ENCODE data around the gene GNL2. TPM values are rescaled to one million over a fixed set of nuclear protein-coding genes. Genes with fewer than 3 reads are reported as not detected.
"Not testable (repeated sequence)": the region's sequence is repeated elsewhere in the genome, so short reads cannot be mapped to it uniquely, and the experiment has no call there.

Gene GNL2
- total RNA-seq, 3 donors from 2014 or later, result 131 to 144 (median 137) TPM

DNA sequence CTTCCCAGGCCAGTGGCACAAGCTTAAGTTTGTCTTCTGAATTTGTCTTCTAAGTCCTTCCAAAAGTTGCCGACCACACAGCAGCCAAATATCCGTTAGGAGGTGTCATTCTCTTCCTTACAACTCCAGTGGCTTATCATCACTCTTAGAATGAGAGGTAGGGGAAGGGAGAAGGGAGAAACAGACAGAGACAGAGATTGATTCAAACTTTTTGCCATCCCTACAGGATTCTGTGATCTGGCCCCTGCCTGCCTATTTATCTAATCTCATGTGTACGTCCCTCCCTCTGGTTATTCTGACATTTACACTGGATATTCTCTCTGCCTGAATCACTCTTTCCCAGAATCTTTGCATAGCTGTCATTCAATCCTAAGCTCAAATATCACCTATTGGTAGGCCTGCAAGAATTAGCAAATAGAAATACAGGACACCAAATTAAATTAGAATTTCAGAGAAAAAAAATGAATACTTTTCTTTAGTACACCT, 488 bp upstream of the GNL2 start:
- peak in 1 of 2 donors; percentile 0 for ATAC-seq
- DNase-seq, result no peak
- Mint-ChIP-seq H3K4me3 (peak overlapping the region; percentile 100), H3K36me3 (ENCODE audit: insufficient read depth) (peaks cover 13% of the 10 kb centered on the region), H3K4me1 (ENCODE audit: low read depth) (peaks cover 26% of the 10 kb centered on the region), H3K27me3 (ENCODE audit: low read depth) (no peaks in the 10 kb centered on the region), H3K9me3 (no peaks in the 10 kb centered on the region)

DNA sequence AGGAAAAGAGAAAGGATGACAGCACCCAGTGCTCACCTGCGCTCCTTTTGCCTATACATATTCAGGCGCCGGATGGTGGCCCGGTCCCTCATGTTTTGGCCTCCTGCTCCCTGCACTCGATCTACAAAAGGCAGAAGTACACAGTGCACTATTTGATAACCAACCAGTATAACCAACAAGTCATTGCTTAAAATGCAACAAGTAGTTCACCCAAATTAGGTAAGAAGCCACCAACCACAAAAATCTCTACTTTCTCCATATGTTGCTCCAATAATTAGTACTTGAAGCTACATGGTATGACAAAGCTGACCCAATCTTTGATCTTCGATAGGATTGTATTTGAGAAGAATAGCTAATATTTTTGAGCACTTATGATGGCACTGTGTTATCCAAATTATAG, 2.0 kb downstream of the GNL2 start:
- ATAC-seq, result no peak
- H3K27me3 Mint-ChIP-seq (ENCODE audit: low read depth), result no peaks in the 10 kb centered on the region
- peaks cover 32% of the 10 kb centered on the region for H3K36me3 Mint-ChIP-seq (ENCODE audit: insufficient read depth)
- H3K9me3 Mint-ChIP-seq, result no peaks in the 10 kb centered on the region
- peak overlapping the region; percentile 100 for H3K4me3 Mint-ChIP-seq
- peaks cover 29% of the 10 kb centered on the region for H3K4me1 Mint-ChIP-seq (ENCODE audit: low read depth)
- no peak for DNase-seq

DNA sequence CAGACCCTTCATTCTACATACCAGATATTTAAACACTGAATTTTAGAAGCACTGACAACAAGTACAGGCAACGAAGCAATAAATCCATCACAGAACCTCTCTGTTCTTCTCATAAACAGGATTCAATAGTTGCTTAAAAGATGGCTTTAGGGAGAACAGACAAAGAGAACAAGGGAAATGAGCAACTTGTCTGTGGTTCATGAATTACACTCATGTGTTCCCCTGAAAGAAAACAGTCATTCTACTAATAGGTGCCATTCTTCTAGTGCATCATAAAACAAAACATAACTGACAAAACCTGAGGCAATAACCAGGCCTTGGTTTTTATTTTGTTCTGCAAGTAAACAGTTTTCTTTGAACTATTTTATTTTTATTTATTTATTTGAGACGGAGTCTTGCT, 6.8 kb downstream of the GNL2 start:
- ATAC-seq (peak; percentile 23 to 32), DNase-seq (no peak)
- H3K9me3 Mint-ChIP-seq, result no peaks in the 10 kb centered on the region
- H3K27me3 Mint-ChIP-seq (ENCODE audit: low read depth), result no peaks in the 10 kb centered on the region
- H3K36me3 Mint-ChIP-seq (ENCODE audit: insufficient read depth), result peaks cover 58% of the 10 kb centered on the region
- peaks cover 24% of the 10 kb centered on the region for H3K4me1 Mint-ChIP-seq (ENCODE audit: low read depth)
- no peak overlapping the region for H3K4me3 Mint-ChIP-seq

DNA sequence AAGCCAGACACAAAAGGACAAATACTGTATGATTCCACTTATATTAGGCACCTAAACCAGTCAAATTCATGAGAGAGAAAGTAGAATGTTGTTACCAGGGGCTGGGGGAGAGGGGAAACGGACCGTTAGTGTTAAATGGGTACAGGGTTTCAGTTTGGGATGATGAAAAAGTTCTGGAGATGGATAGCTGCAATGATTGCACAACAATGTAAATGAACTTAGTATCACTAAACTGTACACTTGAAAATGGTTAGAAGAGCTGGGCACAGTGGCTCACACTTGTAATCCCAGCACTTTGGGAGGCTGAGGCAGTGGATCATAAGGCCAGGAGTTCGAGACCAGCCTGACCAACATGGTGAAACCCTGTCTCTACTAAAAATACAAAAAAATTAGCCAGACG, 11.2 kb downstream of the GNL2 start:
- not testable (repeated sequence) for H3K4me3 Mint-ChIP-seq; ATAC-seq; H3K9me3 Mint-ChIP-seq; DNase-seq; H3K27me3 Mint-ChIP-seq (ENCODE audit: low read depth)
- Mint-ChIP-seq H3K4me1 (ENCODE audit: low read depth) (peaks cover 14% of the 10 kb centered on the region), H3K36me3 (ENCODE audit: insufficient read depth) (peaks cover 53% of the 10 kb centered on the region)

DNA sequence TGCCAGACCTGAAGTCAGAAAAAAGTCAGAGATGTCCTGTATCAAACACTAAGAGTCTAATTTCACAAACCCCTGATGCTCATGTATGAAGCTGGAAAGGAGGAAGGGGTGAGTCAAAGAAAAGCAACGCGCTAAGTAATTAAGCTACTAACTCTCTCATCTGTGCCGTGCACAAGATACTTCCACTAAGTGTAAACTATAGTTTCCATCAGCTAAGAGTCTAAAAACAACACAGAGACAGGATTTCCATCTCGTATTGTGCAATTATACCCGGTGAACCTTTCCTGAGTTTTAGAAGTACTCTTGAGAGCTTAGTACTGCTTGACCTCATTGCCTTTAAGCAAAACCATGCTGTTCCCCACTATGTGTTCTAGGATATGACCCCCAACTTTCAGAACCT, 20.0 kb downstream of the GNL2 start:
- Mint-ChIP-seq H3K36me3 (ENCODE audit: insufficient read depth) (peaks cover 69% of the 10 kb centered on the region), H3K4me3 (no peak overlapping the region), H3K4me1 (ENCODE audit: low read depth) (peaks cover 38% of the 10 kb centered on the region), H3K9me3 (no peaks in the 10 kb centered on the region), H3K27me3 (ENCODE audit: low read depth) (no peaks in the 10 kb centered on the region)
- DNase-seq (no peak), ATAC-seq (no peak)

DNA sequence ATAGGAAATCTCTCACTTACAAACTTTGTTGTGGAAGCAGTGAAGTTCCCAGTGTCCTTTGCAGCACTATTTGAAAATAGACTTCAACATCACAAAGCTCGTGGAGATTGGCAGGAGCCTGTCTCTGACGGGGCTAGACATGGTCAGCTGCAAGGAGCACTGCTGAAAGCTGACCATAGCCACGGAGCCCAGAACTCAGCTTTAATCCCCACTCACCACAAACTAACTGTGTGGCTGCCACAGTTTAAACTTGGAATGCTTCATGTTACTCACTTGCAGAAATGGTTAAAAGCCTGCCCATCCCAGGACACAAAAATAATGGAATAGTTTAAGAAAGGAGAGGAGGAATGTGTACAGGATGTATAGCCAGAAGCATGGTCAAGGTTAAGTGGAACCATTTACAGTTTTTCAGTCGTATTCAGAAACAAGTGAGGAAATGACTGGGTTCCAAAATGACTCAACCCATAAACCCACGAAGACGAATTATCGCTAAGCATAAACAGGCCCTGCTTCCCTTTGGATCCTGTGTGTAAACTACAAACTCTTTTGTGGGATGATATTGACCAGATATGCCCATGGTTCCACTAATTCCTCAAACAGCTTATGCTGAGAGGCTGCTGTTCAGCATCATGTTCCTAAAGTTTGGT, 20.8 kb downstream of the GNL2 start:
- Mint-ChIP-seq H3K4me3 (no peak overlapping the region), H3K36me3 (ENCODE audit: insufficient read depth) (peaks cover 62% of the 10 kb centered on the region), H3K9me3 (no peaks in the 10 kb centered on the region), H3K27me3 (ENCODE audit: low read depth) (no peaks in the 10 kb centered on the region), H3K4me1 (ENCODE audit: low read depth) (peaks cover 39% of the 10 kb centered on the region)
- DNase-seq (no peak), ATAC-seq (peak; percentile 42 to 45)

DNA sequence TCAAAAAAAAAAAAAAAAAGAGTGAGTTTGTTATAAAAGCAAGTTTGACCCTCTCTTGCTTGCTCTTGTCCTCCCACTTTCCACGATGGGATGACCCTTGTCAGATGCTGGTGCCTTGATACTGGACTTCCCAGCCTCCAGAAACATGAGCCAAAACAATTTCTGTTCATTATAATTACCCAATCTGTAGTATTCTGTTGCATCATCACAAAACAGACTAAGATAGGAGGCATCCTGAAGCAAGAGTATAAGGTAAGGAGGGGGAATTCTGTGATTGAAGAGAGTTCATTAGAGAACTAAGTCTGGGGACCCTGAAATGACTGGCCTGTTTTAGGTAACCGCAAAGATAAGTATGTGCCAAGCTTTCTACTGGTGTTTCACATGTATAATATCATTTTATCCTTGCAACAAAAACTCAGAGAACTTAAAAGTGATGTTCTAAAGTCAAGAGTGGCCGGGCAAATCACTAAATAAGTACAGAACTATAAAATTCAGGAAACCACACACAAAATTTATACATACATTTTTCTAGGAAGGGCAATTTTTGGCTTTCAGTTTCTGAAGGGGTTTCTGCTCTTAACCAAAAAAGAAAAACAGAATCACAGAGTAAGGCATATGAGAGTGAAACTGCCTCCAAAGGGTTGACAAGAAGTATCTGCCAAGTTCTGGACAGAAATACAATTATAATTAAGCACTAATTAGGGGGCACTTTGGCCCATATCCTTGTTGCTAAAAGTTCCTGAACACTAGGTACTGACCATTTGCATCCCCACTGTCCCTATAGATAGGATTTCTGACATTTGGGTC, 25.0 kb downstream of the GNL2 start:
- peaks cover 75% of the 10 kb centered on the region for H3K36me3 Mint-ChIP-seq (ENCODE audit: insufficient read depth)
- H3K4me3 Mint-ChIP-seq, result no peak overlapping the region
- no peaks in the 10 kb centered on the region for H3K9me3 Mint-ChIP-seq
- DNase-seq, result no peak
- peak in 1 of 2 donors; percentile 18 for ATAC-seq
- peaks cover 20% of the 10 kb centered on the region for H3K4me1 Mint-ChIP-seq (ENCODE audit: low read depth)
- no peaks in the 10 kb centered on the region for H3K27me3 Mint-ChIP-seq (ENCODE audit: low read depth)

DNA sequence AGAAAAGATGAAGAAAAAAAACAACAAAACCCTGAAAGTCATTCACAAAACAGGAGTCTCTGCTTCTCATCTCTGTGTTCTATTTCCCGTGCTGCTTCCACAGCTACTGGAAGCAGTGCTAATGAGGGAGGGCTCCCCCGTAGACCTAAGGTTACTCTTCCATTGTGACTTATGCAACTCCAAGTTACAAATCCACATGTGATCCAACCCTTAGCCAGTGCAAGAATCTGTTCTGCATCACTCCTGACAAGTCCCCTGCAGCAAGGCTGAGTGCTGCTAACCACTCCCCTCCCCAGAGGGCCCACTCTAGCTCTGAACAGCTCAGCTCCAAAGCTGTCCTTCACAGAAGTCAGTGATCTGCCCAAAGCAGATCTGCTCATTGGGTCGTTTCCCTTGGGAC, 28.7 kb downstream of the GNL2 start:
- Mint-ChIP-seq H3K36me3 (ENCODE audit: insufficient read depth) (peaks cover 54% of the 10 kb centered on the region), H3K4me1 (ENCODE audit: low read depth) (peaks cover 9% of the 10 kb centered on the region), H3K4me3 (no peak overlapping the region), H3K27me3 (ENCODE audit: low read depth) (no peaks in the 10 kb centered on the region), H3K9me3 (no peaks in the 10 kb centered on the region)
- no peak for DNase-seq
- ATAC-seq, result no peak

DNA sequence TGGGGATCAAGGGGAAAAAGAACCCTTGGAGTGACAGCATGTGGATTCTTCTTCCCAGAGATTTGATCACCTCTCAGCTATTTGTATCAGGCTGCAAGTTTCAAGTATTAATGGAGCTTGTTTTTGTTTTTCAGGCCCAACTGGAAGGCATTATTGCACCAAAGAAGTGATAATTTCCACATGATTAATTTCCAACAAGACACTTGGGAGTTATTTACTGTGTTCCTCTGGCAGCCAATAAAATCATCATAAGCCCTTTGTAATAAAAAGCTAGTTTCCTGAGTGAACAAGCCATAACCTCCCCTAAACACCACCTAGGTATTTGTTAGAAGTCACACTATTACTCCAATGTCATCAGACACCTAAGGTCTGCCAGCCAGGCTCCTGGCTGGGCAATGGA, 30.8 kb downstream of the GNL2 start:
- H3K9me3 Mint-ChIP-seq, result no peaks in the 10 kb centered on the region
- no peaks in the 10 kb centered on the region for H3K27me3 Mint-ChIP-seq (ENCODE audit: low read depth)
- peaks cover 44% of the 10 kb centered on the region for H3K36me3 Mint-ChIP-seq (ENCODE audit: insufficient read depth)
- H3K4me1 Mint-ChIP-seq (ENCODE audit: low read depth), result no peaks in the 10 kb centered on the region
- ATAC-seq (no peak), DNase-seq (no peak)
- no peak overlapping the region for H3K4me3 Mint-ChIP-seq

DNA sequence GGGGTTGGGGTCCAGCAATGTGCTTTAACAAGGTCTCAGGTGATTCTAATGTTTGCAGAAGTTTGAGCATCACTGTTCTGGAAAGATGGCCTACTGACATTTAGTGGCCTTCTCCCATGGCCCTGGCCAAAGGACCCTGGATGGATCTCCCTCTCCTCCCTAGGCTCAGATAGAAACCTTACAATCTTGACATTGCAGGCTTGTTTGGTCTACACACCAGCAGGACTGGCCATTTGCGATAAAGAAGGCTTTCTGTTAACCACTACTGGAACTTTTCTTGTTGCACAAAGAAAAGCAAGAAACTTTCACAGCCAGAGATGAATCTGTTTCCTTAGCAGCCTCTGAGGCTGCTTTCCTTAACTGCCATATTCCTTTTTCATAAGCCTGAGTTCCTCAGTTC, 32.8 kb downstream of the GNL2 start:
- H3K36me3 Mint-ChIP-seq (ENCODE audit: insufficient read depth), result peaks cover 27% of the 10 kb centered on the region
- H3K9me3 Mint-ChIP-seq, result no peaks in the 10 kb centered on the region
- H3K27me3 Mint-ChIP-seq (ENCODE audit: low read depth), result no peaks in the 10 kb centered on the region
- no peaks in the 10 kb centered on the region for H3K4me1 Mint-ChIP-seq (ENCODE audit: low read depth)
- DNase-seq (no peak), ATAC-seq (no peak)
- no peak overlapping the region for H3K4me3 Mint-ChIP-seq

DNA sequence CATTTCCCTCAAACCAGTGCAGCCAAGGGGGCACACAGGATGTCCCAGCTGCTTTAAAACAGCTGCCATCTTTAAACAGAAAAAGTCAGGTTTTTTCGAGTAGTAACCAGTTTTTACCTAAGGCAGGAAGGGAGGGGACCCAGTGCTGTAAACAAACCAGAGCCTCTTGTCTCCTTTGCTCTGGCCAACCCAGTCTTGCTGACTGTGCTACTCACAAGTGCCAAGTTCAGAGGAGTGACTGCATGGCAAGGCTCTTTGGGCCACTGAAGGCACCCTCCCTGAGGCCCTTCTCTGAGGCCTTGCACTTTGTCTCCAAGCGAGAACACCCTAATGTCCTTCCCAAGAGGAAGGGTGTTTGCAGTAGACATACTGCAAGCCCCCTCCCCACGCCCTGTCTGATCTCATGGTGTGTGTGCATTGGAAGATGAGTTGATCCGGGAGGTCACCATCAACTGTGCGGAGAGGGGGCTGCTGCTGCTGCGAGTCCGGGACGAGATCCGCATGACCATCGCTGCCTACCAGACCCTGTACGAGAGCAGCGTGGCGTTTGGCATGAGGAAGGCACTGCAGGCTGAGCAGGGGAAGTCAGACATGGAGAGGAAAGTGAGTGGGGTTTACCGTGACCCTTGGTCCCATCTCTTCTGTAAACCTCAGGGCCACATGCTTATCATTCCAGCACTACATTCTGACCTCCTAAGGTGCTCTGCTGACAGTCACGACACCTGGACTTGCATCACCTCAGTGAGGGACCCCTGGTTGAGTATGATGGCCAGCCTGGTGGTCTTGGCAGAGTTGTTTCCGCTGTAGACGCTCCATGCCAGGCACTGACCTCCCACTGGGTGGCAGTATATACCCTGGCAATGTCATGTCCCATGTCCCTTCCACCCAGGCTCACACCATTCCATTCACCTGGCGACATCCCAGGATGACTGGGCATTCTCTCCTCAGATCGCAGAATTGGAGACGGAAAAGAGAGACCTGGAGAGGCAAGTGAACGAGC, 34.3 kb downstream of the GNL2 start:
- H3K4me1 Mint-ChIP-seq (ENCODE audit: low read depth), result no peaks in the 10 kb centered on the region
- H3K4me3 Mint-ChIP-seq, result no peak overlapping the region
- H3K27me3 Mint-ChIP-seq (ENCODE audit: low read depth), result peaks cover 3% of the 10 kb centered on the region
- peaks cover 14% of the 10 kb centered on the region for H3K36me3 Mint-ChIP-seq (ENCODE audit: insufficient read depth)
- no peaks in the 10 kb centered on the region for H3K9me3 Mint-ChIP-seq
- DNase-seq (no peak), ATAC-seq (peak; percentile 43 to 63)

DNA sequence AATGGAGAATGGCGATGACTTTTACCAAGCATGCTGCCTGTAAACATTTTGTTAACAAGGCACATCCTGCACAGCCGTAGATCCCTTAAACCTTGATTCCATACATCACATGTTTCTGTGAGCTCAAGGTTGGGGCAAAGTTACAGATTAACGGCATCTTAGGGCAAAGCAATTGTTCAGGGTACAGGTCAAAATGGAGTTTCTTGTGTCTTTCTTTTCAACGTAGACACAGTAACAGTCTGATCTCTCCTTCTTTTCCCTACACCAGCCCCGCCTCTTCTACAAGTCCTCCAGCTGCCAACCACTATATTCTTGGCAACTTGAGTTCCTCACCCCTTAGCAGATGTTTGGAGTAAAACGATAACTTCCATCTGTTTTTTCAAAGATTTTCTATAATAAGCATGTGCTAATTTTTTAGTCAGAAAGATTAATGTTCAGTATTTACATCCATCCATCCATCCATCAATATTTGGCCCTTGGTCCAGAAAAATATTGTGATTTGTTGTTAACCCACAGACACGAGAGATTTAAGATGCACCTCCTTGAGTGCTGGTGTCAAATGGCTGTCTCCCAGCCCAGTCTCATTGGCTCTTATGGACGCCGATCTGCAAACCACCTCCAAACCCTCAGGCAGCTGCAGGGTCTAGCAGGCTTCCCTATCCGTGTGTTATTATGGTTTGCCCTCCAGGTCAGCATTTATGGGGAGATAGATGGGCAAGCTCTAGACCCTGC, 35.2 kb downstream of the GNL2 start:
- Mint-ChIP-seq H3K27me3 (ENCODE audit: low read depth) (peaks cover 3% of the 10 kb centered on the region), H3K9me3 (no peaks in the 10 kb centered on the region), H3K4me1 (ENCODE audit: low read depth) (no peaks in the 10 kb centered on the region), H3K36me3 (ENCODE audit: insufficient read depth) (peaks cover 9% of the 10 kb centered on the region), H3K4me3 (no peak overlapping the region)
- ATAC-seq (no peak), DNase-seq (no peak)

DNA sequence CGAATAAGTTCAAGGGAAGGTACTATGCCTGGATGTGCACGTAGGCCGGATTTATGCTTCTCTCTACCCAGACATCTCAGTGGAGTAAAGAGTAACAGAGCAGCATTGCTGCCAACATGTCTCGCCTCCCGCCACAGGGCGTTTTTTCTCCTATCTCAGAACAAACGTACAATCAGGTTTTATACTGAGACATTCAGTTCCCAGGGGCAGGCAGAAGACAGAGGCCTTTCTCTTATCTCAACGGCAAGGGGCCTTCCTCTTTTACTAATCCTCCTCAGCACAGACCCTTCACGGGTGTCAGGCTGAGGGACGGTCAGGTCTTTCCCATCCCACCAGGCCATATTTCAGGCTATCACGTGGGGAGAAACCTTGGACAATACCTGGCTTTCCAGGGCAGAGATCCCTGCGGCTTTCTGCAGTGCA, 35.8 kb downstream of the GNL2 start:
- not testable (repeated sequence) for DNase-seq; H3K9me3 Mint-ChIP-seq; ATAC-seq; H3K4me3 Mint-ChIP-seq; H3K27me3 Mint-ChIP-seq (ENCODE audit: low read depth); H3K36me3 Mint-ChIP-seq (ENCODE audit: insufficient read depth); H3K4me1 Mint-ChIP-seq (ENCODE audit: low read depth)

Data from activated T-cell treated with anti-CD3 and anti-CD28 coated beads, Interleukin-2, amount 50 U/mL, for 4 hours (primary cell).